Stimulated activated CD4-positive, alpha-beta T cell treated with anti-CD3 and anti-CD28 coated beads, Interleukin-15, amount 100 ng/mL, for 24 hours (primary cell): ENCODE data around the gene TMEM232.

Experiments
- DNase-seq: peaks from one replicate; pipeline ENCODE4 v3.0.0-alpha.2; 2020

Gene TMEM232

GRCh38 chr5:110377943-110378342 is 348.5 kb downstream of the TMEM232 start:
- no peak for DNase-seq

DNA sequence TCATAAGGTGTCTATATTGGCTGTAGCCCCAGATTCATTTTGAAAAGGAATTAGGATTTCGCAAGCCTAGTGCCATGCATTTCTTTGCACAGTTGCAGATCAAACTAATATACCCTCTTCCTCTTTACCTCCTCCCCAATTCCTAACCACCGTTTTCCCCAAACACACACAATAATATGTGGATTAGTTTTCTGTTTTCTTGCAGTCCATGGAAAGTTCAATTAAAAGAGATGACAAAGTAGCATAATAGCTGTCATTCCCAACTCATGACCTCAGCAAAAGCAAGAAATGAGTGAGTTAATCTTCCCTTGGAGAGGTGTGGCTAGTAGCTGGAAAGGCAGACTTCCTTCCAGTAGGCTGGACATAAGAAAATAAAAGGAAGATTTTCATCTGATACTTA is 349.1 kb downstream of the TMEM232 start:
- no peak for DNase-seq

DNA sequence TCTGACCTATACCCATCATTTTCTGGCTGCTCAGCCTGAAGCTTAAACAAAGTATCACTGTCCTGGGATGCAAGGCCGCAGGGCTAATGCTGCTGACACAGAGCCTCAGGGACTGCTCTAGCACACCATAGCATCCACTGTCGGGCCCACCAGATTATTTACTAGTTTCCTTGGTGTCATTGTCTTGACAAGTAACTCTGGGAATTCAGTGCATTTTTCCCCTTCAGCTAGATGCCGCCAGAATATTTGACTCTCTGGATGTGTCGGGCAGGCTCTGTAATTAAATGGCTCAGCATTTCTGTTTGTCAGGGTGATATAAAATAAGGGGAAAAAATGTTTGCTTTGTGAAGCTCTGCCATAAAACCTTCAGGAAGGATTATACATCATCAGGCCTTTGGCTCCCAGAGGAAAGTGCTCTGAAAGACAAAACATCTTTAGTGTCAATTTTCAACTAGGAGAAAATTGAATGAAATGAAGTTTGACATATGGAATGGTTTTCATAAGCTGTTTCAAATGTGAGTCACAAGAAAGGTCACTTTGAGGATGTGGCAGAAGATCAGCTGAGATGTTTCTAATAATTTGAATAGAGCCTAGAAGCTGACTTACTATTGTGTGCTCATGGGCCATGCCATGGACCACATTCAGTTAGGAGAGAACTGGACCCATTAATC is 350.1 kb downstream of the TMEM232 start:
- DNase-seq: no peak

- no peak for DNase-seq
These were observed 354.8 kb downstream of the TMEM232 start for GRCh38 chr5:110371725-110372041.

GRCh38 chr5:110371011-110371724 is 355.3 kb downstream of the TMEM232 start:
- DNase-seq: no peak
